Activated CD8-positive, alpha-beta memory T cell treated with anti-CD3 and anti-CD28 coated beads for 24 hours (primary cell): Measurements from ENCODE around the gene HIRIP3.
"Not testable (repeated sequence)": the region's sequence is repeated elsewhere in the genome, so short reads cannot be mapped to it uniquely, and the experiment has no call there.

Experiments
- DNase-seq: peaks from one replicate; pipeline ENCODE4 v3.0.0-alpha.2; 2020

Gene HIRIP3

GRCh38 chr16:30015450-30015849 is 20.0 kb upstream of the HIRIP3 start:
- DNase-seq = not testable (repeated sequence)

GRCh38 chr16:30012598-30012997 is 17.2 kb upstream of the HIRIP3 start:
- not testable (repeated sequence) for DNase-seq

- DNase-seq = no peak
Observed at GRCh38 chr16:30011714-30012504, 16.5 kb upstream of the HIRIP3 start.

GRCh38 chr16:30010844-30011713 is 15.7 kb upstream of the HIRIP3 start, which contains the start of gene DOC2A:
DOC2A (minus strand) TSS chr16:30011027; CDS start chr16:30010222, 805 bp downstream.
- DNase-seq = no peak

- no peak for DNase-seq
Observed at GRCh38 chr16:30009990-30010843, 14.8 kb upstream of the HIRIP3 start.

GRCh38 chr16:30009085-30009862 is 13.9 kb upstream of the HIRIP3 start:
- DNase-seq = no peak

- DNase-seq = no peak
Observed at GRCh38 chr16:30007378-30007895, 12.0 kb upstream of the HIRIP3 start.

GRCh38 chr16:30006659-30007377 is 11.4 kb upstream of the HIRIP3 start:
- no peak for DNase-seq

GRCh38 chr16:30006095-30006473 is 10.7 kb upstream of the HIRIP3 start:
- DNase-seq = no peak

GRCh38 chr16:30005341-30006094 is 10.1 kb upstream of the HIRIP3 start:
- no peak for DNase-seq

- DNase-seq = no peak
Observed at GRCh38 chr16:30004811-30005242, 9.4 kb upstream of the HIRIP3 start.

GRCh38 chr16:30004424-30004776 is 9.0 kb upstream of the HIRIP3 start:
- no peak for DNase-seq

- DNase-seq = no peak
Observed at GRCh38 chr16:30003670-30004423, 8.4 kb upstream of the HIRIP3 start.

- no peak for DNase-seq
Observed at GRCh38 chr16:30002614-30003346, 7.4 kb upstream of the HIRIP3 start.

GRCh38 chr16:30000735-30001631 is 5.6 kb upstream of the HIRIP3 start:
- no peak for DNase-seq

- no peak for DNase-seq
Observed at GRCh38 chr16:29999605-30000004, 4.2 kb upstream of the HIRIP3 start.

- no peak for DNase-seq
Observed at GRCh38 chr16:29996766-29997250, 1.4 kb upstream of the HIRIP3 start.
